ENCODE measurements around the gene RNGTT.

GRCh38 chr6:88808381-88808780 is 155.0 kb downstream of the RNGTT start:
- no peak for TF ChIP-seq CTCF (conservative IDR thresholded peaks at IDR 0.05)
- no peak for TF ChIP-seq EZH2 (IDR thresholded peaks at IDR 0.05; ENCODE audit: low read depth)
